Lower lobe of right lung (tissue), 2 donors: ENCODE results near the gene OR6C68. TPM values are rescaled to one million over a fixed set of nuclear protein-coding genes. Genes with fewer than 3 reads are reported as not detected.
"Not testable (repeated sequence)": the region's sequence is repeated elsewhere in the genome, so short reads cannot be mapped to it uniquely, and the experiment has no call there.

Experiments
- ATAC-seq, 2 donors: fragments of 200-7000 bp; cut with Tn5 transposase; one replicate each; pipeline ENCODE4 v1.9.1; 2020 to 2022; ENCODE audit warnings: mild to moderate bottlenecking in 2 of 2, moderate library complexity in 2 of 2
- DNase-seq: peaks from one replicate; pipeline ENCODE4 v3.0.0-alpha.2; 2020
- H3K27ac ChIP-seq: fragments of 200-600 bp; one replicate; pipeline ENCODE4 v1.8.0; 2022
- H3K27me3 ChIP-seq: fragments of 200-600 bp; one replicate; pipeline ENCODE4 v1.8.0; 2022; ENCODE audit warnings: low read depth
- H3K36me3 ChIP-seq: fragments of 200-600 bp; one replicate; pipeline ENCODE4 v1.8.0; 2022; ENCODE audit warnings: mild to moderate bottlenecking
- H3K4me1 ChIP-seq: fragments of 200-600 bp; one replicate; pipeline ENCODE4 v1.8.0; 2022
- H3K4me3 ChIP-seq: fragments of 200-600 bp; one replicate; pipeline ENCODE4 v1.8.0; 2022; ENCODE audit warnings: mild to moderate bottlenecking
- H3K9me3 ChIP-seq: fragments of 200-600 bp; one replicate; pipeline ENCODE4 v1.8.0; 2022
- CTCF ChIP-seq: fragments of 200-600 bp; IDR thresholded peaks from one replicate; pipeline ENCODE4 v1.8.0; 2022; ENCODE audit warnings: antibody characterized with exemption, mild to moderate bottlenecking
- intact Hi-C: fragments of 100-400 bp; cut with DNase I; formaldehyde crosslinking; loops from one replicate; pipeline ENCODE4 v1.11.0; 2022
- total RNA-seq: library from RNA; stranded (reverse); fragmentation: NEBNext Ultra II Directional; extraction: Animal tissue kit (Norgen Biotek cat#: 25700); gene quantifications from one replicate; pipeline ENCODE4 v1.2.1, GENCODE V29; 2021
- donor health status: DM: no; HTN: yes; CAD: no; lungs with severe emphysema.

The OR6C68 gene
- total RNA-seq, 1 donor from 2014 or later = not detected

GRCh38 chr12:55467836-55468235 lies 24.3 kb upstream of the OR6C68 start:
- intact Hi-C loops = no loop called here
- Histone ChIP-seq H3K4me3 (no peak overlapping the region), H3K4me1 (no peaks in the 10 kb centered on the region), H3K9me3 (no peaks in the 10 kb centered on the region), H3K27ac (no peak overlapping the region), H3K27me3 (no peaks in the 10 kb centered on the region), H3K36me3 (no peaks in the 10 kb centered on the region)
- DNase-seq (no peak), ATAC-seq (no peak)
- TF ChIP-seq CTCF = no peak

GRCh38 chr12:55469291-55469690 lies 22.9 kb upstream of the OR6C68 start:
- no peaks in the 10 kb centered on the region for H3K4me1 ChIP-seq
- no peak for TF ChIP-seq CTCF
- no peak overlapping the region for H3K27ac ChIP-seq
- intact Hi-C loops = no loop called here
- DNase-seq (no peak), ATAC-seq (no peak)
- H3K4me3 ChIP-seq = no peak overlapping the region
- H3K9me3 ChIP-seq = no peaks in the 10 kb centered on the region
- H3K36me3 ChIP-seq = no peaks in the 10 kb centered on the region
- H3K27me3 ChIP-seq = no peaks in the 10 kb centered on the region

GRCh38 chr12:55470088-55470829 lies 21.9 kb upstream of the OR6C68 start, which contains the start of gene OR6C70:
TSS of gene OR6C70 (minus strand) at chr12:55470138. CDS start at chr12:55470138, 0 bp downstream.
- Histone ChIP-seq H3K27ac (no peak within 1 kb of the TSS), H3K4me3 (no peak within 1 kb of the TSS)
- intact Hi-C loops = no loop called here

GRCh38 chr12:55472264-55472663 lies 19.9 kb upstream of the OR6C68 start:
- ATAC-seq = no peak
- TF ChIP-seq CTCF = no peak

More at GRCh38 chr12:55470088-55470829, 21.9 kb upstream of the OR6C68 start, which contains the start of gene OR6C70:
- Histone ChIP-seq H3K36me3 (no peaks in the 10 kb centered on the region), H3K4me1 (no peaks in the 10 kb centered on the region), H3K27me3 (no peaks in the 10 kb centered on the region), H3K9me3 (no peaks in the 10 kb centered on the region)
- TF ChIP-seq CTCF = no peak
- DNase-seq (no peak), ATAC-seq (no peak)

GRCh38 chr12:55479136-55479535 lies 13.0 kb upstream of the OR6C68 start:
- ATAC-seq, H3K36me3 ChIP-seq, intact Hi-C loops, H3K4me3 ChIP-seq, H3K27ac ChIP-seq, DNase-seq, H3K27me3 ChIP-seq, H3K4me1 ChIP-seq, H3K9me3 ChIP-seq: not testable (repeated sequence)

More at GRCh38 chr12:55472264-55472663, 19.9 kb upstream of the OR6C68 start:
- Histone ChIP-seq H3K36me3 (no peaks in the 10 kb centered on the region), H3K9me3 (no peaks in the 10 kb centered on the region), H3K27ac (no peak overlapping the region), H3K4me3 (no peak overlapping the region), H3K4me1 (no peaks in the 10 kb centered on the region), H3K27me3 (no peaks in the 10 kb centered on the region)
- intact Hi-C loops = no loop called here
- DNase-seq = no peak

- H3K9me3 ChIP-seq, H3K4me1 ChIP-seq, ATAC-seq, H3K27me3 ChIP-seq, H3K4me3 ChIP-seq, intact Hi-C loops, H3K27ac ChIP-seq, H3K36me3 ChIP-seq, DNase-seq: not testable (repeated sequence)
Observed at GRCh38 chr12:55484284-55484683, 7.9 kb upstream of the OR6C68 start.
